Lower leg skin (tissue), 4 donors: ENCODE measurements around the gene NUDT16L1. TPM values are rescaled to one million over a fixed set of nuclear protein-coding genes. Genes with fewer than 3 reads are reported as not detected.

Experiments used
- DNase-seq, 2 donors: peaks; one replicate each; pipeline ENCODE4 v3.0.0-alpha.2; 2019; ENCODE audit warnings: low spot score in 2 of 2
- H3K4me3 ChIP-seq: fragments of 200-600 bp; sonication (generic); 2 replicates; pipeline ENCODE4 v1.5.1; 2017; ENCODE audit warnings: mild to moderate bottlenecking, low read depth; ENCODE audit not compliant: poor library complexity, severe bottlenecking
- CTCF ChIP-seq, 3 donors: fragments of 450-650 bp; IDR thresholded peaks; one replicate each; pipeline ENCODE4 v1.5.1; 2016; ENCODE audit warnings: antibody characterized with exemption in 3 of 3, mild to moderate bottlenecking in 3 of 3, moderate library complexity in 2 of 3
- POLR2A ChIP-seq, 2 donors: fragments of 450-650 bp; IDR thresholded peaks; one replicate each; pipeline ENCODE4 v1.6.1; 2016 to 2017; ENCODE audit warnings: antibody characterized with exemption in 2 of 2, mild to moderate bottlenecking in 1 of 2, moderate library complexity in 1 of 2
- WGBS, 2 donors: methylation state at CpG; one replicate each; pipeline ENCODE4 v1.1.5; 2018; 5-methylcytosine and 5-hydroxymethylcytosine counted together
- intact Hi-C: fragments of 100-400 bp; cut with DNase I; formaldehyde crosslinking; loops from one replicate; pipeline ENCODE4 v1.15.0; 2023; ENCODE audit warnings: low total_unique reads
- total RNA-seq, 4 donors: library from RNA; depleted of rRNA; stranded (reverse); fragments of >200 nt; gene quantifications; one replicate each; pipeline ENCODE4 v1.1.0, GENCODE V29; 2016

NUDT16L1 gene
- total RNA-seq, 4 donors from 2014 or later = 18.5 to 27.8 (median 23.6) TPM

- WGBS, 2 donors = 79 to 91% methylated on average over 6 to 8 of the region's 8 CpGs
- no peak for TF ChIP-seq POLR2A (IDR thresholded peaks at IDR 0.05)
- no peak for TF ChIP-seq CTCF (IDR thresholded peaks at IDR 0.05)
- no peak for DNase-seq
- no peak overlapping the region for H3K4me3 ChIP-seq
- intact Hi-C loops = no loop called here
Observed at GRCh38 chr16:4687416-4687815, 5.9 kb upstream of the NUDT16L1 start.

- WGBS, 2 donors = 84 to 87% methylated on average over 30 to 35 of the region's 39 CpGs
- peak in 1 of 2 donors; percentile 83 for DNase-seq
- no peak for TF ChIP-seq POLR2A (IDR thresholded peaks at IDR 0.05)
- TF ChIP-seq CTCF (IDR thresholded peaks at IDR 0.05) = no peak
- H3K4me3 ChIP-seq = no peak overlapping the region
- intact Hi-C loops = no loop called here
Observed at GRCh38 chr16:4687946-4688673, 5.3 kb upstream of the NUDT16L1 start.

DNA sequence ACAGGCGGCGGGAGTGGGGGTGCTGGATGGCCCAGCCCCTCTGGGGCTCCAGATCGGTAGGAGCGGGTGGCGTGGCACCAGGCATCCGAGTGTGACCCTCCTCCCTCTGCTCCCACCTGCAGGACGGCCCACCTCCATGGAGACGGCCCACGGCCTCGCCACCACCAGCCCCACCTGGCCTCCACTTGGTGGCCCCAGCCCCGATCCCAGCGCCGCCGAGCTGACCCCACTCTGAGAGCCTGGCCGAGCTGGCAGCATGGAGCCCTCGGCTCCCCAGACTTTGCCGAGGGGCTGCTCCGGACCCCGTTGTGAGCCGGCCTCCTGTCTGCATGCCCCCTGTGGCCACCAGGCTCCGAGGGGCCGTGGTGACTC is 4.7 kb upstream of the NUDT16L1 start:
- WGBS, 2 donors = 93 to 94% methylated on average over 8 to 22 of the region's 22 CpGs
- no peak for DNase-seq
- TF ChIP-seq POLR2A (IDR thresholded peaks at IDR 0.05) (no peak), CTCF (IDR thresholded peaks at IDR 0.05) (no peak)
- no peak overlapping the region for H3K4me3 ChIP-seq
- intact Hi-C loops = no loop called here

DNA sequence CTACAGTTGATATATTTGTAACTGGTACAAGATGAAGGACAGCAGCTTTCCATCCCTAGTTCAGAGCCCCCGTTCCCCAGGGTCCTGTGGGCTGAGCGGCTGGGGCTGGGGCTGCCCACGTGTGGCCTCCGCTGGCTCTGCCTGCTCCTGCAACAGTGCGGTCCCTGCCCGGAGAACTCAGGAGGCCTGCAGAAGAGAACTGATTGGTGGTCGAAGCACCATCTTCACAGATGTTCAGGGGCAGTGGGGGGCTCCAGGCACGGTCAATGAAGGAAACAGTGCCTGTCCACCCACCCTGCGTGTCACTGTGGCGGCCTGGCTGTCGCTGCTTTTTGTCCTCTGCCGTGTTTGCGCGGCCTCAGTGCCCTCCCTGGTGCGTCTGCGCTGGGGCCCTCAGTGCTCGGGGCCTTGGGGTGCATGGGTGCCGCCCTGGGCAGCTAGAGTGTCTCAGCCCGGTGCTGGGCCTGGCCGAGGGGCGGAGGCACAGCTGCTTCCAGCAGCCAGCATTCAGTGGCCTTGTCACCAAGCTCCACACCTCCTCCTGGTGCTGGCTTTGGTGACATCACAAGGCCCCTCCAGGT is 4.2 kb upstream of the NUDT16L1 start:
- 91 to 92% methylated on average over 18 to 21 of the region's 21 CpGs for WGBS, 2 donors
- DNase-seq = peak in 1 of 2 donors; percentile 84
- H3K4me3 ChIP-seq = no peak overlapping the region
- intact Hi-C loops = no loop called here
- no peak for TF ChIP-seq POLR2A (IDR thresholded peaks at IDR 0.05)
- no peak for TF ChIP-seq CTCF (IDR thresholded peaks at IDR 0.05)

GRCh38 chr16:4689864-4690704 is 3.3 kb upstream of the NUDT16L1 start:
- TF ChIP-seq POLR2A (IDR thresholded peaks at IDR 0.05) = no peak
- no peak for TF ChIP-seq CTCF (IDR thresholded peaks at IDR 0.05)
- no peak overlapping the region for H3K4me3 ChIP-seq
- peak in 1 of 2 donors; percentile 84 for DNase-seq
- 84 to 91% methylated on average over 27 to 28 of the region's 31 CpGs for WGBS, 2 donors
- intact Hi-C loops = no loop called here
